Activated naive CD8-positive, alpha-beta T cell treated with anti-CD3 and anti-CD28 coated beads, Interleukin-2, amount 50 U/mL, for 16 hours (primary cell): ENCODE results near the gene GOLGA7B.

Experiments
- DNase-seq: peaks from one replicate; pipeline ENCODE4 v3.0.0-alpha.2; 2020; ENCODE audit warnings: low read depth, low spot score

GOLGA7B gene

GRCh38 chr10:97894092-97894491 lies 44.4 kb downstream of the GOLGA7B start:
- no peak for DNase-seq

GRCh38 chr10:97895084-97895483 lies 45.4 kb downstream of the GOLGA7B start:
- no peak for DNase-seq

- DNase-seq: no peak
These were observed 46.3 kb downstream of the GOLGA7B start for GRCh38 chr10:97895915-97896314.

GRCh38 chr10:97896756-97897358 lies 47.2 kb downstream of the GOLGA7B start:
- no peak for DNase-seq

- DNase-seq: no peak
These were observed 48.8 kb downstream of the GOLGA7B start for GRCh38 chr10:97898429-97898828.

GRCh38 chr10:97901381-97901780 lies 51.7 kb downstream of the GOLGA7B start:
- DNase-seq: no peak

- DNase-seq: no peak
These were observed 53.7 kb downstream of the GOLGA7B start for GRCh38 chr10:97903128-97904017.

- no peak for DNase-seq
These were observed 54.4 kb downstream of the GOLGA7B start for GRCh38 chr10:97904018-97904381.

- no peak for DNase-seq
These were observed 54.9 kb downstream of the GOLGA7B start for GRCh38 chr10:97904576-97904975.

GRCh38 chr10:97905276-97905675 lies 55.6 kb downstream of the GOLGA7B start:
- DNase-seq: no peak

- no peak for DNase-seq
These were observed 57.6 kb downstream of the GOLGA7B start for GRCh38 chr10:97907211-97907610.

- no peak for DNase-seq
These were observed 58.2 kb downstream of the GOLGA7B start for GRCh38 chr10:97907830-97908229.

GRCh38 chr10:97910661-97911060 lies 61.0 kb downstream of the GOLGA7B start:
- no peak for DNase-seq

GRCh38 chr10:97911217-97911616 lies 61.6 kb downstream of the GOLGA7B start:
- no peak for DNase-seq

GRCh38 chr10:97913193-97913592 lies 63.5 kb downstream of the GOLGA7B start:
- DNase-seq: no peak

GRCh38 chr10:97913614-97914013 lies 64.0 kb downstream of the GOLGA7B start:
- no peak for DNase-seq

GRCh38 chr10:97914171-97914836 lies 64.7 kb downstream of the GOLGA7B start:
- no peak for DNase-seq

GRCh38 chr10:97914837-97915211 lies 65.2 kb downstream of the GOLGA7B start:
- peak; percentile 63 for DNase-seq

GRCh38 chr10:97915346-97916131 lies 65.9 kb downstream of the GOLGA7B start:
- DNase-seq: no peak

GRCh38 chr10:97916586-97916985 lies 66.9 kb downstream of the GOLGA7B start:
- no peak for DNase-seq

- DNase-seq: no peak
These were observed 69.4 kb downstream of the GOLGA7B start for GRCh38 chr10:97919012-97919411.

GRCh38 chr10:97920865-97921264 lies 71.2 kb downstream of the GOLGA7B start:
- no peak for DNase-seq
